KOPT-K1 (cell line): ENCODE data around the gene ASB9.
"Not testable (repeated sequence)": the region's sequence is repeated elsewhere in the genome, so short reads cannot be mapped to it uniquely, and the experiment has no call there.

Experiments used
- H3K27ac ChIP-seq: fragments of 200-600 bp; sonication (generic); 2 replicates; pipeline ENCODE4 v1.5.1; 2016; ENCODE audit warnings: antibody characterized with exemption, mild to moderate bottlenecking, low read depth, low read length; ENCODE audit not compliant: poor library complexity, severe bottlenecking
- H3K36me3 ChIP-seq: fragments of 200-600 bp; sonication (generic); 2 replicates; pipeline ENCODE4 v1.5.1; 2017; ENCODE audit warnings: antibody characterized with exemption, mild to moderate bottlenecking, low read length, moderate library complexity; ENCODE audit not compliant: insufficient read depth
- H3K9me3 ChIP-seq: fragments of 200-600 bp; sonication (generic); 2 replicates; pipeline ENCODE4 v1.5.1; 2017; ENCODE audit warnings: antibody characterized with exemption, low read length, mild to moderate bottlenecking; ENCODE audit not compliant: insufficient read depth, poor library complexity, severe bottlenecking

ASB9 gene, protein sequence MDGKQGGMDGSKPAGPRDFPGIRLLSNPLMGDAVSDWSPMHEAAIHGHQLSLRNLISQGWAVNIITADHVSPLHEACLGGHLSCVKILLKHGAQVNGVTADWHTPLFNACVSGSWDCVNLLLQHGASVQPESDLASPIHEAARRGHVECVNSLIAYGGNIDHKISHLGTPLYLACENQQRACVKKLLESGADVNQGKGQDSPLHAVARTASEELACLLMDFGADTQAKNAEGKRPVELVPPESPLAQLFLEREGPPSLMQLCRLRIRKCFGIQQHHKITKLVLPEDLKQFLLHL

GRCh38 chrX:15269618-15270521, at the start of gene ASB9:
Gene ASB9, minus strand, starts transcription at chrX:15270083. Its CDS starts 209 bp downstream, at chrX:15269874.
- Histone ChIP-seq H3K9me3 (no peaks in the 10 kb centered on the region), H3K36me3 (no peaks in the 10 kb centered on the region), H3K27ac (peak within 1 kb of the TSS; percentile 62)

- Histone ChIP-seq H3K27ac (no peak overlapping the region), H3K36me3 (peaks cover 37% of the 10 kb centered on the region), H3K9me3 (no peaks in the 10 kb centered on the region)
These were observed 49.2 kb upstream of the ASB9 start for GRCh38 chrX:15319075-15319474.

DNA sequence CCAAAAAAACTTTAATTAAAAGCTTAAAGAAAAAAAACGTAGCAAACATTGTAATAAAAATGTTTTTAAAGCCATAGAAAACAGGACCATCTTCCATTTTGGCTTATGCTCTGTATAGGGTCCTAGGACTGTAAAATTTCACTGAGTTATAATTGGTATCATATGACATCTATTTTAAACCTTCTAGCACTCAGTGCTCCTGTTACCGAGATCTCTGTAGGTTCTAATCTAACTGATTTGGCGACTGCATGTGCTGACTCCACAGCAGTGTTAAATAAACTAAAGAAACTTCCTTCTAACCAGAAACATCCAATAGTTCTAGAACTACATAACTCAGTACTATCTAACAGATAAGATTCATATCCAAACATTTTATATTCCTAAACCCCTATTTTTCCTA, 45.6 kb upstream of the ASB9 start, which contains the start of gene ASB11:
ASB11 (minus strand) TSS at position 132 of the 400 bp plus-strand sequence; CDS start at position 97, 35 bp downstream.
- H3K9me3 ChIP-seq: no peaks in the 10 kb centered on the region
- H3K36me3 ChIP-seq: 0 out of 2 replicates have a peak, but pooled peaks cover 3% of the 10 kb centered on the region
- H3K27ac ChIP-seq: no peak within 1 kb of the TSS

- Histone ChIP-seq H3K36me3 (no peaks in the 10 kb centered on the region), H3K27ac (no peak overlapping the region), H3K9me3 (no peaks in the 10 kb centered on the region)
These were observed 44.6 kb upstream of the ASB9 start for GRCh38 chrX:15314472-15314871.

DNA sequence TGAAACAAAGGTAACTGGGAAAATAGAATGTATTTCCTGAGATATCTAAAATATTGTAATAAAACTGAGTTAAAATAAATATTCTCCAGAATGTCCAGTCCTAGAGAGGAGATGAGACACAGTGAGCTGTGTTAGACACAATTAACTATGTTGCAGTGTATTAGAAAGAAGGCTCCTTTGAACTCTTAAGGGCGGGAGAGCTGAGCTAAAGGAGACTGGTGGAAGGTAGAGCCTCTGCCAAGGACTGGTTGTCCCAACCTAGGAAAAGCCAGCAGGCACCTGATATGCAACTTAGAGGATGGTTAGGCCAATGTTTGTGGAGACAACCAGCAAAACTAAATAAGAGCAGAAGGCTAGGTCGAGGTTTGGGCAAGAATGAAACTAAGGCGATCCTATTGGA, 41.2 kb upstream of the ASB9 start:
- Histone ChIP-seq H3K9me3 (no peaks in the 10 kb centered on the region), H3K36me3 (no peaks in the 10 kb centered on the region), H3K27ac (no peak overlapping the region)

GRCh38 chrX:15310117-15310516, 40.2 kb upstream of the ASB9 start:
- Histone ChIP-seq H3K27ac (no peak overlapping the region), H3K9me3 (no peaks in the 10 kb centered on the region), H3K36me3 (no peaks in the 10 kb centered on the region)

DNA sequence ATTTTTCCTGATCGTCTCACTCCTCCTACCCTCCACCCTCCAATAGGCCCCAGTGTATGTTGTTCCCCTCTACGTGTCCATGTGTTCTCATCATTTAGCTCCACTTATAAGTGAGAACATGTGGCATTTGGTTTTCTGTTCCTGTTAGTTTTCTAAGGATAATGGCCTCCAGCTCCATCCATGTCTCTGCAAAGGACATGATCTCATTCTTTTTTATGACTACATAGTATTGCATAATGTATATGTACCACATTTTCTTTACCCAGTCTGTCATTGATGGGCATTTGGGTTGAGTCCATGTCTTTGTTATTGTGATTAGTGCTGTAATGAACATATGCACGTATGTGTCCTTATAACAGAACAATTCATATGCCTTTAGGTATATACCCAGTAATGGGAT, 36.0 kb upstream of the ASB9 start:
- not testable (repeated sequence) for H3K27ac ChIP-seq, H3K36me3 ChIP-seq, H3K9me3 ChIP-seq

GRCh38 chrX:15301924-15302323, 32.0 kb upstream of the ASB9 start:
- Histone ChIP-seq H3K9me3 (no peaks in the 10 kb centered on the region), H3K36me3 (no peaks in the 10 kb centered on the region), H3K27ac (no peak overlapping the region)

DNA sequence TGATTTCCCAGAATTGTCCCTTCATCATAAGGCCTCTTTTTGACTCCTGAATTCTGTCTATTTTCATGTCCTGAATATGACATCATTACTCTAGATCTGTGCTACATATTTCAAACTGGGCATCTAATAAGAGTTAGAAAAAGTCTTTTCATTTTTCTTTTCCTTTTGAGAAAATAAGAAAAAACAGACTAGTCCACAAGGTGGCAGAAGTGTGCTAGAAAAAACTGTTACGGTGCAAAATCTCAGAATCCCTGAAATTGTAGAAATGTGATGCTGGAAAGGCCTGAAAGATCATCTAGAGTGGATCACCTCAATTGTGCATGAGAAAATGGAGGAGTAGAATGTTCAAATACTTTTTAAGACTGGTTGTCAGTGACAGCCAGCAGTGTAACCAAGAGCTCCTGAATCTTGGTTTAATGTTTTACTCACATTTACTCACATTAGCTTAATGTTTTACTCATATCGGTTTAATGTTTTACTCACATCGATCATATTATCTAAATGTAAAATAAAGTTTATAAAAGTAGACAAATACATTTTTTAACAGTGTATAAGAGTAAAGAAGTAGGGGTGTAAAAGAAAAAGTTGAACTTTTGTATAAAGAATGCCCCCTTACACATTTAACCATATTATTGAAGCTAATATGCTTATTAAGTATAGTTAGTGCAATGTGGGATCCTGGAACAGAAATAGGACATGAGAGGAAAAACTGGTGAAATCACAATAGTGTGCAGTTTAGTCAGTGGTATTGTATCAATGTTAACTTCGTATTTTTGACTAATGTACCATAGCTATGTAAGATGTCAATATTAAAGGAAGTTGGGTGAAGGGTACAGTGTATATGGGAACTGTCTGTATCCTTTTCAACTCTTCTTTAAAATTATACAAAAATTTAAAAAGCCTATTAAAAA, 30.3 kb upstream of the ASB9 start:
- H3K9me3 ChIP-seq: no peaks in the 10 kb centered on the region
- no peaks in the 10 kb centered on the region for H3K36me3 ChIP-seq
- no peak overlapping the region for H3K27ac ChIP-seq

DNA sequence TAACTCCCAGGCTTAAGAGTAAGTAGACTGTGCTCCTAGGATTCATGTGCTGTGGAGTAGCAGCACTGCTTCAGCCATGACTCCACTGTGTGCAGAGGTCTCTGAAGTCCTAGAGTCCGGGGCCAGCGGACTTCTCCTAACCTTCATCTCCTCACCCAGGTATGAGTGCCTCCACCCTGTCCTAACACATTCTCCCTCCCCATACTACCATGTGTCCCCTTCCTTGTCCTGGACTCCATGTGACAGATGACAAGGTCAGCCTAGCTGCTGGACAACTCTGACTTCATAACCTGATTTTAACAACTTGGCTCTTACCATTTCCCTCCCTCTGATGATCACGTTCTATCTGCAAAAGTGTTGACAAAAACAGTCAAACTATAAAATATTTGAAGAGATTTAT, 28.9 kb upstream of the ASB9 start:
- H3K27ac ChIP-seq: no peak overlapping the region

GRCh38 chrX:15298201-15298600, 28.3 kb upstream of the ASB9 start:
- Histone ChIP-seq H3K27ac (no peak overlapping the region), H3K9me3 (no peaks in the 10 kb centered on the region), H3K36me3 (no peaks in the 10 kb centered on the region)

More for the DNA sequence above, 28.9 kb upstream of the ASB9 start:
- Histone ChIP-seq H3K36me3 (no peaks in the 10 kb centered on the region), H3K9me3 (no peaks in the 10 kb centered on the region)

DNA sequence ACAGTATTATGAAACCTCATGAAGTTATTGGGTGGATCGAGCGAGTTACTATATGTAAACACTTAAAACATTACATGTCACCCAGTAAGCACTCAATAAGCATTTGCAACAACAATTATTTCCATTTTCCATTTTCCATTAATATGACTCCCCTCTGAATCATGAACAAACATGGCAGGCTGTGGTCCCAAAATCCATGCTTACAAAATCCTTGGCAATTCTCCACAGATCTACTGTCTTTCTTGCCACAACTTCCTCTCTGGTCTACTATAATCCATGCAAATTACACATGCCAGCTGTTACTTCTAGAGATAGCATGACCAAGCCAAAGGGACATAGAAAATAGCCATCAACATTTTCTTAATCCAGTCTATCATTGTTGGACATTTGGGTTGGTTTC, 23.6 kb upstream of the ASB9 start:
- Histone ChIP-seq H3K36me3 (no peaks in the 10 kb centered on the region), H3K9me3 (no peaks in the 10 kb centered on the region), H3K27ac (no peak overlapping the region)

DNA sequence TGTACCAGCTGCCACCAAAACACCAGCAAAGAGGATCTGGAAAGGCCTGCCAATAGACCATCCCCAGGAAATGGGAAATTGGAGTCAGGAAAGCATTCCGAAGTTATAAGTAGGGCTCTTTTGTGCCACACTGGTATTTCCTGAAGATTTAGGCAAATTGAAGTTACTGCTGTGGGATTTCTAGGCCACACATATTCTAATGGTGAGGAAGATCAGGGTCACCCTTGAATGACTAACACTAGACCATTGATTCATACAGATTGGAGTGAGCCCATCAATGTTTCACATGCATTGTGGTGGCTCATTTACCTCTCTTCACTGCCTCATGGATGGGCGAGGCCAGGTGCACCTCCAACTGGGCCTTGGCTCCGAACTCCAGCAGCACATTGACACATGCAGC, 23.0 kb upstream of the ASB9 start:
- Histone ChIP-seq H3K27ac (no peak overlapping the region), H3K36me3 (no peaks in the 10 kb centered on the region), H3K9me3 (no peaks in the 10 kb centered on the region)

DNA sequence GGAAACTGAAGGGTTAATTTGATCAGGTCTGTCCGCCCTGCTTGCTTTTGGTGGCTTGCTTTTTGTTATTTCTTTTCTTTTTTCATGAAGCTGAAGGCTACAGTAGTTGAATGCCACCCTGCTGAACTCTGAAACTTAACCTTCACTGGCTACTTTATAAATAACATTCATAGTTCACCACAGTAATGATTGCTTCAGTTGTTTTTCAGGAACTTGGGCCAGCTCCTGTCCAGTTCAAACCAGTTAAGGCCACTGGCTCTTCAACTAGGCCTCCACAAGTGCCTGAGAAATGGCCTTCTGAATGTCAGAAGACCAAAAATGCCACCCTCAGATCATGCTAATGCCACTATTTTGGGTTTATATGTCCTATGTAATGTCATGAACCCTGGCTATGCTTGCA, 7.7 kb upstream of the ASB9 start:
- H3K36me3 ChIP-seq: no peaks in the 10 kb centered on the region
- no peaks in the 10 kb centered on the region for H3K9me3 ChIP-seq
- no peak overlapping the region for H3K27ac ChIP-seq

DNA sequence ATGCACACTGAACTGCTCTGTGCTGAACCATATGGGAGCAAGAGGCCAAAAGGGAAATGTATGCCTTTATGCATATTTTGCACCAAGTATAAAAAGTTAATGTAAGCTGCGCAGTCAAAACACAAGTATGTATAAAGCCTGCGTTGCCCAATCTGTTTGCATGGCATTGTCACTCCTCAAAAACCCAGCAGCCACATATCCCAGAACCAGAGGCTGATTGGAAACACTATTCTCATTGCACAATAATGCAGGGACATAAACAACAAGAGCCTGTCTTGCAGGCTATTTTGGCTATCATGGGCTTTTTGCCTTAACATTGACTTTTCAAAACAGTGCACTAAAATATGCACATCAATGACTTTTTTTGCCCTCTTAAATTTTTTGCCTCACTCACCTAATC, 5.1 kb upstream of the ASB9 start:
- H3K27ac ChIP-seq: no peak overlapping the region
- H3K9me3 ChIP-seq: no peaks in the 10 kb centered on the region
- H3K36me3 ChIP-seq: no peaks in the 10 kb centered on the region
